ENCODE measurements around the gene CUL9. TPM values are rescaled to one million over a fixed set of nuclear protein-coding genes. Genes with fewer than 3 reads are reported as not detected.
A peak's percentile ranks its signal among the peaks of the same experiment; 100 is the strongest.

Gene CUL9
- total RNA-seq, 4 donors from 2014 or later = 21.5 to 46.6 (median 33.6) TPM

- peak overlapping the region in 3 of 4 donors; percentile 2 to 64 (median 7) for H3K27ac ChIP-seq (replicated peaks in 1 of 4)
- TF ChIP-seq EP300 (IDR thresholded peaks at IDR 0.05) = no peak
- TF ChIP-seq CTCF (IDR thresholded peaks at IDR 0.05) = peak; percentile 93 to 97 (median 96)
- peak; percentile 50 to 81 for TF ChIP-seq POLR2AphosphoS5 (IDR thresholded peaks at IDR 0.05)
- 45% methylated on average over 1 of the region's 25 CpGs for WGBS
- H3K9me3 ChIP-seq = no peaks in the 10 kb centered on the region
- no peaks in the 10 kb centered on the region for H3K36me3 ChIP-seq
- peaks cover 10 to 14% (median 13%) of the 10 kb centered on the region in 4 donors for H3K4me1 ChIP-seq
- no peak overlapping the region for H3K4me3 ChIP-seq
- DNase-seq (ENCODE audit: extremely low spot score) = peak; percentile 94
- no peaks in the 10 kb centered on the region for H3K27me3 ChIP-seq
- intact Hi-C loops (cut with DNase I) = loop anchor here (2.0 to 5.0 kb wide), 3 partner anchors 71 to 243 kb away; partner anchors contain the start of genes KLHDC3 and MEA1
Measured at GRCh38 chr6:43143235-43144128, 38.5 kb upstream of the CUL9 start.

- no peak overlapping the region for H3K27ac ChIP-seq (replicated peaks in 1 of 4)
- no peaks in the 10 kb centered on the region for H3K9me3 ChIP-seq
- no peaks in the 10 kb centered on the region for H3K27me3 ChIP-seq
- H3K4me3 ChIP-seq = no peak overlapping the region
- WGBS = 84% methylated on average over 6 of the region's 6 CpGs
- TF ChIP-seq POLR2AphosphoS5 (IDR thresholded peaks at IDR 0.05) (no peak), POLR2A (IDR thresholded peaks at IDR 0.05; ENCODE audit: low read depth) (no peak), EP300 (IDR thresholded peaks at IDR 0.05) (no peak), CTCF (IDR thresholded peaks at IDR 0.05) (no peak)
- intact Hi-C loops (cut with DNase I) = loop anchor here (5.0 kb wide), 2 partner anchors 73 to 133 kb away; partner anchors contain the start of genes KLHDC3 and MEA1
- DNase-seq (ENCODE audit: extremely low spot score) = no peak
- no peaks in the 10 kb centered on the region for H3K36me3 ChIP-seq
- peaks cover 10 to 16% (median 13%) of the 10 kb centered on the region in 4 donors for H3K4me1 ChIP-seq
Measured at GRCh38 chr6:43144879-43145278, 37.1 kb upstream of the CUL9 start.

- no peak overlapping the region for H3K27ac ChIP-seq (replicated peaks in 1 of 4)
- DNase-seq (ENCODE audit: extremely low spot score) = no peak
- peaks cover 10 to 26% (median 22%) of the 10 kb centered on the region in 4 donors for H3K4me1 ChIP-seq
- no peaks in the 10 kb centered on the region for H3K27me3 ChIP-seq
- H3K9me3 ChIP-seq = no peaks in the 10 kb centered on the region
- H3K36me3 ChIP-seq = no peaks in the 10 kb centered on the region
- intact Hi-C loops (cut with DNase I) = no loop called here
- 92% methylated on average over 2 of the region's 3 CpGs for WGBS
- TF ChIP-seq EP300 (IDR thresholded peaks at IDR 0.05) = no peak
- no peak for TF ChIP-seq POLR2AphosphoS5 (IDR thresholded peaks at IDR 0.05)
- TF ChIP-seq CTCF (IDR thresholded peaks at IDR 0.05) = no peak
- TF ChIP-seq POLR2A (IDR thresholded peaks at IDR 0.05; ENCODE audit: low read depth) = no peak
- H3K4me3 ChIP-seq = no peak overlapping the region
Measured at GRCh38 chr6:43146261-43146660, 35.7 kb upstream of the CUL9 start.

- Histone ChIP-seq H3K27me3 (no peaks in the 10 kb centered on the region), H3K36me3 (no peaks in the 10 kb centered on the region), H3K4me3 (no peak overlapping the region), H3K27ac (replicated peaks in 1 of 4) (no peak overlapping the region), H3K4me1 (peaks cover 10 to 26% (median 22%) of the 10 kb centered on the region in 4 donors), H3K9me3 (no peaks in the 10 kb centered on the region)
- 93% methylated on average over 8 of the region's 8 CpGs for WGBS
- DNase-seq (ENCODE audit: extremely low spot score) = no peak
- TF ChIP-seq POLR2A (IDR thresholded peaks at IDR 0.05; ENCODE audit: low read depth) (no peak), EP300 (IDR thresholded peaks at IDR 0.05) (no peak), POLR2AphosphoS5 (IDR thresholded peaks at IDR 0.05) (no peak)
- intact Hi-C loops (cut with DNase I) = no loop called here
Measured at GRCh38 chr6:43146709-43147688, 35.0 kb upstream of the CUL9 start.
